ENCODE measurements around the gene MAPK8IP1. TPM values are rescaled to one million over a fixed set of nuclear protein-coding genes. Genes with fewer than 3 reads are reported as not detected.
A peak's percentile ranks its signal among the peaks of the same experiment; 100 is the strongest.

Gene MAPK8IP1
- polyA plus RNA-seq, 1 donor (not counting 4 experiments of a cell fraction or from before 2014, with no cell fraction given) = 0.51 TPM

DNA sequence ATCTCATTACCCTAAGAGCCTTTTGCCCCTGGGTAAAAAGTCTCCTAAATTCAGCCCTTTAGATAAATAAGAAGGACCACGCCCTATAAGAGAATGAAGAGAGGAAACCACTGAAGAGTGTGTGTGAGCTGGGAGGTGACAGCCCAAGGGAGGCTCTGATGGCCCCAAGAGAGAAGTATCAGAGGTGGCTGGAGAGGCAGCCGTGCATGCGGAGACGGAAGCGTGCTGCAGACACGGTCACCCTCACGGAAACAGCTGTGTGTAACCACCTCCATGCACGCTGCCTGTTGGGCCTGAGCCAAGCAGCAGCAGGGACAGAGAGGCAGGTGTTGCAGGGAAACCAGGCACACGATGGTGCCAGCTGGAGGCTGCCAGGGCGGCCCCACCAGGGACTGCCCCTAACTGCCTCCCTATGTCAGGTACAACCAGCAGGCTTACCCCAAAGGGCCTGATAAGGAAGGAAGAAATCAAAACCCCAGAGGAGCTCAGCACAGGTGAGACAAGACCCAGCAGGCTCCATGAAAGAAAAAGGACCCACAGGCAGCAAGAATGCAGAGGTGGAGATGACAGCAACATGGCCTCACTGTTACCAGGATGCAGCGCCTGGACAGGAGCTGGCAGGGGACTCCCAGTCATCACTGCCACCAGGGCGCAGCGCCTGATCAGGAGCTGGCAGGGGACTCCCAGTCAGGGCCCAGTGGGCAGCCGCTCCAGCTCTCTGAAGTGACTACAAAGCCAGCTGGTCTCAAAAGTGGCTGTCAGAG is 44.8 kb downstream of the MAPK8IP1 start:
- H3K4me1 ChIP-seq (ENCODE audit: control insufficient read depth, extremely low read depth, insufficient read depth, low read length) = peaks cover 73% of the 10 kb centered on the region
- no peak overlapping the region for H2AFZ ChIP-seq (ENCODE audit: control insufficient read depth, low read length)
- H3K4me2 ChIP-seq (ENCODE audit: control insufficient read depth, extremely low read depth, insufficient read depth, low read depth, low read length) = peak overlapping the region; percentile 53
- TF ChIP-seq EZH2 (IDR thresholded peaks at IDR 0.05; ENCODE audit: low read length) (no peak), CTCF (optimal IDR thresholded peaks at IDR 0.05 in 1 of 3, IDR thresholded peaks at IDR 0.05 in 1 of 3, conservative IDR thresholded peaks at IDR 0.05 in 1 of 3; ENCODE audit: extremely low read depth in 1 of 3, insufficient read depth in 2 of 3, low read length in 3 of 3) (no peak)
- H3K9me1 ChIP-seq (ENCODE audit: control insufficient read depth, extremely low read depth, insufficient read depth, low read length) = peaks cover 2% of the 10 kb centered on the region
- peak overlapping the region; percentile 78 for H3K27ac ChIP-seq (ENCODE audit: control insufficient read depth, insufficient read depth, low read length)
- H3K9me3 ChIP-seq (ENCODE audit: control insufficient read depth, low read depth, low read length) = no peaks in the 10 kb centered on the region
- peak overlapping the region in 2 of 3 experiments; percentile 7 to 9 for H3K4me3 ChIP-seq (ENCODE audit: control insufficient read depth in 2 of 3, extremely low read depth in 1 of 3, insufficient read depth in 2 of 3, low read depth in 1 of 3, low read length in 3 of 3)
- H3K9ac ChIP-seq (ENCODE audit: control insufficient read depth, extremely low read depth, insufficient read depth, low read length) = peak overlapping the region; percentile 36
- H3K27me3 ChIP-seq (ENCODE audit: control insufficient read depth, extremely low read depth, insufficient read depth, low read length) = no peaks in the 10 kb centered on the region
- H3K79me2 ChIP-seq (ENCODE audit: control insufficient read depth, insufficient read depth, low read length) = no peaks in the 10 kb centered on the region
- DNase-seq (ENCODE audit: low read depth, low spot score) (no peak), FAIRE-seq (no peak)
- dilution Hi-C loops (cut with MboI; ENCODE audit: extremely low pct_ligation_motif_present, low sequenced_read_pairs) = no loop called here
- peaks cover 3 to 11% of the 10 kb centered on the region in 2 experiments for H3K36me3 ChIP-seq (ENCODE audit: control insufficient read depth in 2 of 2, extremely low read depth in 1 of 2, insufficient read depth in 2 of 2, low read length in 2 of 2)
- H4K20me1 ChIP-seq (ENCODE audit: control insufficient read depth, extremely low read depth, insufficient read depth, low read length) = no peaks in the 10 kb centered on the region

GRCh38 chr11:45930951-45931570 is 45.6 kb downstream of the MAPK8IP1 start:
- Histone ChIP-seq H3K9me1 (ENCODE audit: control insufficient read depth, extremely low read depth, insufficient read depth, low read length) (peaks cover 2% of the 10 kb centered on the region), H3K36me3 (ENCODE audit: control insufficient read depth in 2 of 2, extremely low read depth in 1 of 2, insufficient read depth in 2 of 2, low read length in 2 of 2) (peaks cover 4 to 13% of the 10 kb centered on the region in 2 experiments), H3K4me1 (ENCODE audit: control insufficient read depth, extremely low read depth, insufficient read depth, low read length) (peaks cover 78% of the 10 kb centered on the region), H3K27me3 (ENCODE audit: control insufficient read depth, extremely low read depth, insufficient read depth, low read length) (no peaks in the 10 kb centered on the region), H3K9me3 (ENCODE audit: control insufficient read depth, low read depth, low read length) (no peaks in the 10 kb centered on the region), H2AFZ (ENCODE audit: control insufficient read depth, low read length) (no peak overlapping the region), H3K79me2 (ENCODE audit: control insufficient read depth, insufficient read depth, low read length) (no peaks in the 10 kb centered on the region), H3K27ac (ENCODE audit: control insufficient read depth, insufficient read depth, low read length) (peak overlapping the region; percentile 78), H3K9ac (ENCODE audit: control insufficient read depth, extremely low read depth, insufficient read depth, low read length) (peak overlapping the region; percentile 56), H3K4me2 (ENCODE audit: control insufficient read depth, extremely low read depth, insufficient read depth, low read depth, low read length) (peak overlapping the region; percentile 53), H4K20me1 (ENCODE audit: control insufficient read depth, extremely low read depth, insufficient read depth, low read length) (no peaks in the 10 kb centered on the region), H3K4me3 (ENCODE audit: control insufficient read depth in 2 of 3, extremely low read depth in 1 of 3, insufficient read depth in 2 of 3, low read depth in 1 of 3, low read length in 3 of 3) (peak overlapping the region in 1 of 3 experiments; percentile 15)
- peak; percentile 98 for FAIRE-seq
- TF ChIP-seq EZH2 (IDR thresholded peaks at IDR 0.05; ENCODE audit: low read length) (no peak), CTCF (optimal IDR thresholded peaks at IDR 0.05 in 1 of 3, IDR thresholded peaks at IDR 0.05 in 1 of 3, conservative IDR thresholded peaks at IDR 0.05 in 1 of 3; ENCODE audit: extremely low read depth in 1 of 3, insufficient read depth in 2 of 3, low read length in 3 of 3) (no peak)
- dilution Hi-C loops (cut with MboI; ENCODE audit: extremely low pct_ligation_motif_present, low sequenced_read_pairs) = no loop called here
- DNase-seq (ENCODE audit: low read depth, low spot score) = peak; percentile 65

Measured in keratinocyte (primary cell).